Fibroblast of lung (primary cell): Measurements from ENCODE around the gene SPACDR. TPM values are rescaled to one million over a fixed set of nuclear protein-coding genes. Genes with fewer than 3 reads are reported as not detected.

Experiments used
- DNase-seq, 2 donors: peaks; one replicate each; pipeline versions ENCODE4 v3.0.0 to v3.0.0-alpha.2; 2010; ENCODE audit warnings: low read depth in 2 of 2
- H2AFZ ChIP-seq: 2 replicates; pipeline ENCODE4 v1.5.1; 2012; ENCODE audit warnings: low read length, control low read depth, inconsistent platforms
- H3K27ac ChIP-seq: 2 replicates; pipeline ENCODE4 v1.5.1; 2011; ENCODE audit warnings: low read length, control low read depth; ENCODE audit not compliant: insufficient read depth
- H3K27me3 ChIP-seq: 2 replicates; pipeline ENCODE4 v1.5.1; 2011; ENCODE audit warnings: mild to moderate bottlenecking, low read length; ENCODE audit not compliant: control insufficient read depth, insufficient read depth
- H3K36me3 ChIP-seq: 2 replicates; pipeline ENCODE4 v1.5.1; 2011; ENCODE audit warnings: low read length; ENCODE audit not compliant: control insufficient read depth, insufficient read depth
- H3K4me1 ChIP-seq: 2 replicates; pipeline ENCODE4 v1.5.1; 2011; ENCODE audit warnings: low read length; ENCODE audit not compliant: control insufficient read depth, insufficient read depth; ENCODE audit errors: extremely low read depth
- H3K4me2 ChIP-seq: 2 replicates; pipeline ENCODE4 v1.5.1; 2011; ENCODE audit warnings: low read length, control low read depth; ENCODE audit not compliant: insufficient read depth; ENCODE audit errors: extremely low read depth
- H3K4me3 ChIP-seq, 4 experiments: fragments of 200-600 bp in 1 of 4; sonication (generic) in 1 of 4; replicated peaks in 1 of 4; 2 replicates each; pipeline ENCODE4 v1.5.1; 2011 to 2016; ENCODE audit warnings: low read length in 4 of 4, low read depth in 3 of 4, mild to moderate bottlenecking in 3 of 4, control low read depth in 2 of 4, inconsistent platforms in 1 of 4, mixed read lengths in 1 of 4; ENCODE audit not compliant: insufficient read depth in 1 of 4; ENCODE audit errors: control extremely low read depth in 1 of 4
- H3K79me2 ChIP-seq: 2 replicates; pipeline ENCODE4 v1.5.1; 2012; ENCODE audit warnings: mild to moderate bottlenecking, low read length, inconsistent platforms; ENCODE audit not compliant: control insufficient read depth, insufficient read depth
- H3K9ac ChIP-seq: 2 replicates; pipeline ENCODE4 v1.5.1; 2011; ENCODE audit warnings: mild to moderate bottlenecking, low read length, control low read depth; ENCODE audit not compliant: insufficient read depth
- H3K9me3 ChIP-seq: 2 replicates; pipeline ENCODE4 v1.5.1; 2012; ENCODE audit warnings: low read depth, low read length; ENCODE audit not compliant: control insufficient read depth, insufficient read depth
- H4K20me1 ChIP-seq: 2 replicates; pipeline ENCODE4 v1.5.1; 2011; ENCODE audit warnings: low read length; ENCODE audit not compliant: control insufficient read depth, insufficient read depth; ENCODE audit errors: extremely low read depth
- CTCF ChIP-seq, 2 donors: IDR thresholded peaks in 1 of 2; conservative IDR thresholded peaks in 1 of 2; 1 replicate in 1 of 2; 2 replicates in 1 of 2; pipeline ENCODE4 v1.5.1; 2011 to 2012; ENCODE audit warnings: low read length in 2 of 2, control low read depth in 1 of 2, inconsistent platforms in 1 of 2, low read depth in 1 of 2, mild to moderate bottlenecking in 1 of 2
- EZH2 ChIP-seq: IDR thresholded peaks from 2 replicates; pipeline ENCODE4 v1.5.1; 2012; ENCODE audit warnings: low read length, control low read depth, mild to moderate bottlenecking; ENCODE audit errors: missing control alignments
- polyA plus RNA-seq, 2 donors: library from polyadenylated mRNA; depleted of rRNA in 1 of 2; stranded (reverse) in 1 of 2; unstranded in 1 of 2; fragments of >200 nt; gene quantifications; 2 replicates each; pipeline ENCODE4 v1.2.1, GENCODE V29; 2011 to 2012; ENCODE audit warnings: missing spikeins in 1 of 2
- total RNA-seq: library from RNA; depleted of rRNA; stranded (reverse); fragments of >200 nt; gene quantifications from 2 replicates; pipeline ENCODE4 v1.2.1, GENCODE V29; 2014

SPACDR gene
- total and polyA plus RNA-seq, 2 donors (not counting 1 experiment from before 2014, with no cell fraction given), result 0.25 to 0.50 TPM

- TF ChIP-seq EZH2 (no peak), CTCF (conservative IDR thresholded peaks at IDR 0.05 in 1 of 2, IDR thresholded peaks at IDR 0.05 in 1 of 2; ENCODE audit: low read depth in 1 of 2, low read length in 2 of 2) (no peak)
- H3K4me3 ChIP-seq, result no peak overlapping the region
Observed at GRCh38 chr7:100413889-100414288, 50.2 kb downstream of the SPACDR start.

GRCh38 chr7:100413346-100413745 lies 50.7 kb downstream of the SPACDR start:
- H3K27ac ChIP-seq, result no peak overlapping the region
- no peak overlapping the region for H3K9ac ChIP-seq
- no peak overlapping the region for H3K4me2 ChIP-seq
- peaks cover 2% of the 10 kb centered on the region for H4K20me1 ChIP-seq
- H3K27me3 ChIP-seq, result peaks cover 15% of the 10 kb centered on the region
- TF ChIP-seq CTCF (conservative IDR thresholded peaks at IDR 0.05 in 1 of 2, IDR thresholded peaks at IDR 0.05 in 1 of 2; ENCODE audit: low read depth in 1 of 2, low read length in 2 of 2), result no peak
- TF ChIP-seq EZH2, result no peak
- H3K4me3 ChIP-seq, result no peak overlapping the region
- H2AFZ ChIP-seq, result no peak overlapping the region
- no peaks in the 10 kb centered on the region for H3K79me2 ChIP-seq
- no peak for DNase-seq
- no peaks in the 10 kb centered on the region for H3K9me3 ChIP-seq
- H3K36me3 ChIP-seq, result no peaks in the 10 kb centered on the region
- no peaks in the 10 kb centered on the region for H3K4me1 ChIP-seq

More at GRCh38 chr7:100413889-100414288, 50.2 kb downstream of the SPACDR start:
- Histone ChIP-seq H4K20me1 (peaks cover 2% of the 10 kb centered on the region), H3K27ac (no peak overlapping the region), H2AFZ (no peak overlapping the region), H3K4me1 (no peaks in the 10 kb centered on the region), H3K9ac (no peak overlapping the region), H3K79me2 (no peaks in the 10 kb centered on the region), H3K9me3 (no peaks in the 10 kb centered on the region), H3K4me2 (no peak overlapping the region), H3K36me3 (no peaks in the 10 kb centered on the region), H3K27me3 (peaks cover 15% of the 10 kb centered on the region)
- DNase-seq, result no peak

- H3K27me3 ChIP-seq, result peaks cover 15% of the 10 kb centered on the region
- H3K27ac ChIP-seq, result no peak overlapping the region
- H3K9me3 ChIP-seq, result no peaks in the 10 kb centered on the region
- TF ChIP-seq EZH2 (no peak), CTCF (conservative IDR thresholded peaks at IDR 0.05 in 1 of 2, IDR thresholded peaks at IDR 0.05 in 1 of 2; ENCODE audit: low read depth in 1 of 2, low read length in 2 of 2) (no peak)
- peaks cover 2% of the 10 kb centered on the region for H4K20me1 ChIP-seq
- H2AFZ ChIP-seq, result no peak overlapping the region
- no peaks in the 10 kb centered on the region for H3K79me2 ChIP-seq
- no peaks in the 10 kb centered on the region for H3K36me3 ChIP-seq
- no peak for DNase-seq
- no peak overlapping the region for H3K9ac ChIP-seq
- H3K4me1 ChIP-seq, result no peaks in the 10 kb centered on the region
- H3K4me3 ChIP-seq, result no peak overlapping the region
- no peak overlapping the region for H3K4me2 ChIP-seq
Observed at GRCh38 chr7:100411101-100411500, 53.0 kb downstream of the SPACDR start.
